IMR-90 (cell line): ENCODE results near the gene SLC35F6.
"Not testable (repeated sequence)": the region's sequence is repeated elsewhere in the genome, so short reads cannot be mapped to it uniquely, and the experiment has no call there.

Experiments used
- SMC3 ChIP-seq: fragments of 150-350 bp; IDR thresholded peaks from 2 replicates; pipeline ENCODE4 v1.6.1; 2016; ENCODE audit warnings: low read depth, mild to moderate bottlenecking, antibody characterized with exemption, low read length, moderate library complexity
- TF ChIP-seq, protein P1 (sequence below): conservative IDR thresholded peaks from 2 replicates; pipeline ENCODE4 v1.5.1; 2012; ENCODE audit warnings: mild to moderate bottlenecking, low read depth, low read length, improper control_type of control experiment
- TF ChIP-seq, protein P2 (sequence below): fragments of 150-350 bp; IDR thresholded peaks from 2 replicates; pipeline ENCODE4 v1.6.1; 2017; ENCODE audit warnings: mild to moderate bottlenecking, antibody characterized with exemption, low read length, low read depth

DNA sequence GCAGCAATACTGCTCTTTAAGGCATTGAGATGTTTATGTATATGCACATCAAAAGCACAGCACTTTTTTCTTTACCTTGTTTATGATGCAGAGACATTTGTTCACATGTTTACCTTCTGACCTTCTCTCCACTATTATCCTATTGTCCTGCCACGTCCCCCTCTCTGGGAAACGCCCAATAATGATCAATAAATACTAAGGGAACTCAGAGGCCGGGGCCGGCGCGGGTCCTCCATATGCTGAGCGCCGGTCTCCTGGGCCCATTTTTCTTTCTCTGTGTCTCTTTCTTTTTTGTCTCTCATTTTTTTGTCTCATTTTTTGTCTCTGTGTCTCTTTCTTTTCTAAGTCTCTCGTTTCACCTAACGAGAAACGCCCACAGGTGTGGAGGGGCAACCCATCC is 13.6 kb upstream of the SLC35F6 start:
- TF ChIP-seq, protein P1, sequence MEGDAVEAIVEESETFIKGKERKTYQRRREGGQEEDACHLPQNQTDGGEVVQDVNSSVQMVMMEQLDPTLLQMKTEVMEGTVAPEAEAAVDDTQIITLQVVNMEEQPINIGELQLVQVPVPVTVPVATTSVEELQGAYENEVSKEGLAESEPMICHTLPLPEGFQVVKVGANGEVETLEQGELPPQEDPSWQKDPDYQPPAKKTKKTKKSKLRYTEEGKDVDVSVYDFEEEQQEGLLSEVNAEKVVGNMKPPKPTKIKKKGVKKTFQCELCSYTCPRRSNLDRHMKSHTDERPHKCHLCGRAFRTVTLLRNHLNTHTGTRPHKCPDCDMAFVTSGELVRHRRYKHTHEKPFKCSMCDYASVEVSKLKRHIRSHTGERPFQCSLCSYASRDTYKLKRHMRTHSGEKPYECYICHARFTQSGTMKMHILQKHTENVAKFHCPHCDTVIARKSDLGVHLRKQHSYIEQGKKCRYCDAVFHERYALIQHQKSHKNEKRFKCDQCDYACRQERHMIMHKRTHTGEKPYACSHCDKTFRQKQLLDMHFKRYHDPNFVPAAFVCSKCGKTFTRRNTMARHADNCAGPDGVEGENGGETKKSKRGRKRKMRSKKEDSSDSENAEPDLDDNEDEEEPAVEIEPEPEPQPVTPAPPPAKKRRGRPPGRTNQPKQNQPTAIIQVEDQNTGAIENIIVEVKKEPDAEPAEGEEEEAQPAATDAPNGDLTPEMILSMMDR, result not testable (repeated sequence)
- not testable (repeated sequence) for TF ChIP-seq SMC3
- TF ChIP-seq, protein P2, sequence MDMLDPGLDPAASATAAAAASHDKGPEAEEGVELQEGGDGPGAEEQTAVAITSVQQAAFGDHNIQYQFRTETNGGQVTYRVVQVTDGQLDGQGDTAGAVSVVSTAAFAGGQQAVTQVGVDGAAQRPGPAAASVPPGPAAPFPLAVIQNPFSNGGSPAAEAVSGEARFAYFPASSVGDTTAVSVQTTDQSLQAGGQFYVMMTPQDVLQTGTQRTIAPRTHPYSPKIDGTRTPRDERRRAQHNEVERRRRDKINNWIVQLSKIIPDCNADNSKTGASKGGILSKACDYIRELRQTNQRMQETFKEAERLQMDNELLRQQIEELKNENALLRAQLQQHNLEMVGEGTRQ, result not testable (repeated sequence)
